Stromal cell of bone marrow (primary cell): ENCODE results near the gene KCNH5.
"Not testable (repeated sequence)": the region's sequence is repeated elsewhere in the genome, so short reads cannot be mapped to it uniquely, and the experiment has no call there.

Experiments used
- DNase-seq: peaks from one replicate; pipeline ENCODE4 v3.0.0-alpha.2; 2012; ENCODE audit warnings: low read depth

Gene KCNH5

GRCh38 chr14:62882967-62883366 is 162.3 kb downstream of the KCNH5 start:
- no peak for DNase-seq

GRCh38 chr14:62866376-62866775 is 178.9 kb downstream of the KCNH5 start:
- no peak for DNase-seq

- no peak for DNase-seq
Observed at GRCh38 chr14:62864588-62864987, 180.7 kb downstream of the KCNH5 start.

DNA sequence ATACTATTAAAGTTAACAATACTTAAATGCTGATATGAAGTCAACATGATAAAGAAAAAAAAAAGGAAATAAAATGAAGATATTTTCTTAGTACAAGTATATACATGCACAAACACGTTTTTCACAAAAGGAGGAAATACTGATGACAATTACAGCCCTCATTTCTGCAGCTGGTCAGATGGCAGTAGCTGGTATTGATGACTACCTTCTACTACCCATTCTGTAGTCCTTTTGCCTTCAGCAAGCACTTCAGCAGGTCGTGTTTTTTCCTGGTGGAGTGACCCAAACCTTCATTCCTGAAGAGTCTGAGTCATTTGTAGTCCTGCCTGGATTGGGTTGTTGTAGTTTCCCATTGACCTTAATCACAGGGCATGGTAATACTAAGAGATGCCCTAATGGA is 187.2 kb downstream of the KCNH5 start:
- DNase-seq: not testable (repeated sequence)

DNA sequence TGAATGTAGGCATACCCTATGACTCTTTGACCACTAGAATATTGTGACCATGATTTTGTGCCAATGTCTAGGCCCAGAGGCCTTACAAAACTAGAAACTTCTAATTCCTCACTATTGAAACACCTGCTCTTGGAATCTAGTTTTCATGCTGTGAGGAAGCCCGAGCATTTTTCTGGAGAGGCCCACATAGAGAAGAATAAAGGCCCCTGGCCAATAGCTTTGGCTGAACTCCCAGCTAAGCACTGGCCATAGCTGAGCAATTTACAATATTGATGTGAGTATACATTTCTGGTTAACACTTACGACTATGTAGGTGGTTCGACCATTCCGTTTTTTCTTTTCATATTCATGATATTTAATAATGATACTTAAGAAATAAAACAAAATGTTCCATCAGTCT is 190.3 kb downstream of the KCNH5 start:
- DNase-seq: no peak

- no peak for DNase-seq
Observed at GRCh38 chr14:62847168-62847567, 198.1 kb downstream of the KCNH5 start.

- DNase-seq: no peak
Observed at GRCh38 chr14:62844546-62844945, 200.7 kb downstream of the KCNH5 start.

DNA sequence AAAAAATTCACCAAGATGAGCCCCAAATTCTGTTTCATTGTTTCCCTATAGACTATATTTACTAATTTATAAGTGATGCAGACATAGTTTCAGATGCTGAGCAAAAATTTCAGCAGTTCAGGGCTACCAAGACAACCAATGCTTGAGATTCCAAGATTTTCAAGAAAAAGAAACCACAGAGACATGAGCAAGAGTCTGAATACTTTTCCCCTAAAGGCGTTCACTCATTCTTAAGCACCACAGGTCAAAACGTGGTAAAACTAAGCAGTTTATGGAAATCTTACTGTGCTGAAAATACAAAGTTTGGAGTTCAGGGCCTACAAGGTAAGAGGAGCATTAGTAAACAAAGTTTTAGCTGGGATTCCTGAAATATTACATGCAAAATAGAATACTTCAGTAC is 221.2 kb downstream of the KCNH5 start:
- no peak for DNase-seq

DNA sequence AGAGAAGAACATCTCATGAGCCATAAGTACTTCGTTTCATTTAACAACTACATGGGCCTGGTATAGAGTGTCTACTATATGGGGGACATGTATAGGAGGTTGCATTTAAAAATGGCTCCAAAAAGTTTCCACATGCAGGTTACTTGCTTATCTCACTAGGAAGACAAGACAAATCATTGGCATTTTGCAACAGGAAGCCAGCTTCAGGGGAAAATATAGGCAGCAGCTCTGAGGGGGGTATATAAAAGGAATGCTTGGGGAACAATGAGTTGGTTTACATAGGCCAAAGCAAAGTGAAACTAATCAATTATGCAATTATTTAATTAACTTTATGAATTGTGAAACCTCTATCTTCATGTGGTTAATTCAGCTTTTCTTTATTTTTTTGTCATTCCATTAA is 225.3 kb downstream of the KCNH5 start:
- no peak for DNase-seq

DNA sequence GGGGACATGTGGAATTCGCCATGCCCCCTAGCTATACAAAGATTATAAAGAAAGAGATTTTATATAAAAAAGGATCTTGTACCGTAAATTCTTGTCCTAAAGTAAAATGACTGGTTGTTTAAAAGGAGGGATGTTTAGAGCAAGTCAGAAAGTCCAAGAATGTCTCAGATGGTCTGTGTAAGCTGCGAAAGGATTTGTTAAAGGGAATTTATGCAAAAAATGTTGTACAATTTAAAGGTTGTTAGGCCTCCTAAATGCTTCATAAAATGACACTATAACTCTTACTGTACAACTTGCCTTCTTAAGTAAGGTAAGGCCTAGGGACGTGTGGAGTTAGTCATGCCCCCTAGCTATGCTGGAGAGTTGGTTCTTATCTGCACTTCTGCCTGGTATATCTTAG is 237.6 kb downstream of the KCNH5 start:
- DNase-seq: no peak

GRCh38 chr14:62800577-62800976 is 244.7 kb downstream of the KCNH5 start:
- no peak for DNase-seq

GRCh38 chr14:62796431-62796830 is 248.8 kb downstream of the KCNH5 start:
- DNase-seq: no peak

DNA sequence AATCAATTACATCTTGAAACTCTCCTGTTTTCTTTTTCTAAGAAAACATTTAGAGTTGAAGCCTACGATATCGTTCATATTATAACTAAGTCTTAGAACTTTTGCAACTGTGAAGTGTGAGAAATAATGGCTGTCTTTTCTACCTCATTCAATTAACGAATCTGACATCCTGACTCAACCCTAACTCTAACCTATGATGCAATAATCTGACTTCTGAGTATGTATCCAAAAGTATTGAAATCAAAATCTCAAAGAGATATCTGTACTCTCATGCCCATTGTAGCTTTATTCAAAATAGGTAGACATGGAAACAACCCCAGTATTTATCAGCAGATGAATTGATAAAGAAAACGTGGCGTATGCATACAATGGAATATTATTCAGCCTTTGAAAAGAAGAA is 252.7 kb downstream of the KCNH5 start:
- DNase-seq: no peak

DNA sequence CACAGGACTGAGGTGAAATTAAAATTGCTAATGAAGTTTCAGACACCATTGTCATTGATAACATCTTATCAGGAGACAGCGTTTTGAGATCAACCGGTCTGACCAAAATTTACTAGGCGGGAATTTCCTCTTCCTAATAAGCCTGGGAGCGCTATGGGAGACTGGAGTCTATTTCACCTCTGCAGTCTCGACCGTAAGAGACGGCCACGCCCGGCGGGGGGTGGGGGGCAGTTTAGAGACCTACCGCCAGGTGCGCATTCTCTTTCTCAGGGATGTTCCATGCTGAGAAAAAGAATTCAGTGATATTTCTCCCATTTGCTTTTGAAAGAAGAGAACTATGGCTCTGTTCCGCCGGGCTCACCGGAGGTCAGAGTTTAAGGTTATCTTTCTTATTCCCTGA is 263.9 kb downstream of the KCNH5 start:
- not testable (repeated sequence) for DNase-seq

DNA sequence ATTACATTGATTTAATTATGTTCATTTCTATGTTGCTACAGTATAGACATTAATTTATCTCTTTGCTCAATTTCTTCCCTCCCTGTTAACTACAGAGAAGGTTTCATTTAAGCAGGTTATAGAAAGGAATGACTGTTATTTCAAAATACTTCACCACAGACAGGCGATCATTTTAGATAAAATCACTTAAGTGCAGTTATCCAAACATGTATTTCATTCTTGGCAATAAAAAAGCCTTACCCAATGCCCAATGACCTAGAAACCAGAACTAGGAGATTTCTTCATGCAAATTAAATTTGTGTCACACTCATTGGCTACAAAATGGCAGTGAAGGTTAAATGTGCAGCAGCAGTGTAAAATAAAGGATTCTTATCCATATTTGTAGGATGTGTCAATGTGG is 266.4 kb downstream of the KCNH5 start:
- DNase-seq: no peak

DNA sequence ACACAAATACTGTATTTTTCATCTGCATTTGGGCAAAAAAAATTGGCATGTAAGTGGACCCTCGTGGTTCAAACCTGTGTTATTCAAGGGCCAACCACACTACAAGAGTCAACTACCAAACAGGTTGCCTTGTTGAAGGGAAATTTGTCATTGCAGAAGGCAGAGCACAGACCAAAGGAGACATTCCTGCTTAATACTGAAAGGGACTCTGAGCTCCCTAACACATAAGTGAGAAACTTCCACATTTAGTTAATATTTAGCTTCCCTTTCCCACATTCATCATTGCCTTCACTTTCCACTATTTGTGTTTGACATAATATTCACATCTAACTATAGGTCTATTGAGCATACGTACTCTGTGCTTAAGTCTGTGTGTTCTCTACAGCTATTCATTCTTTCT is 266.9 kb downstream of the KCNH5 start:
- no peak for DNase-seq

GRCh38 chr14:62777510-62777909 is 267.7 kb downstream of the KCNH5 start:
- DNase-seq: no peak

GRCh38 chr14:62776300-62776699 is 269.0 kb downstream of the KCNH5 start:
- DNase-seq: no peak

DNA sequence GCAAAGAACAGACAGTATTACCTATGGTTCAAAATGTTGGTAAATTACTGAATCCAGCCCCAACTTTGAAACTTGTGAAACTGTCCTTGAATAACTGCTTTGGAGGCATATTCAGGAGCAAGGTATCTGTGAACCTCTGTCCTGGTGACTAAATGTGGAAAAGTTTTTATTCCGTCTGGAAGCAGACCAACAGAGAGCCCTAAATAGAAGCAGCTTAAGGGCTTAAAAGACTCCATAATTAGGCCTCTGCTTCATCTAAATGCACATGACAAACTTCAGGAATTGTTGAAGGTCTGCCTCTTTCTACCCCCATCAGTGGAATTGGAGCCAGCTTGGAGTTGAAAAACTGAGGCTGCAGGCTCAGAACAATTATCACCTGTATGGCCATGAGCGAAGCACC is 276.5 kb downstream of the KCNH5 start:
- DNase-seq: no peak

- no peak for DNase-seq
Observed at GRCh38 chr14:62763951-62764350, 281.3 kb downstream of the KCNH5 start.

GRCh38 chr14:62759796-62760195 is 285.5 kb downstream of the KCNH5 start:
- DNase-seq: no peak

DNA sequence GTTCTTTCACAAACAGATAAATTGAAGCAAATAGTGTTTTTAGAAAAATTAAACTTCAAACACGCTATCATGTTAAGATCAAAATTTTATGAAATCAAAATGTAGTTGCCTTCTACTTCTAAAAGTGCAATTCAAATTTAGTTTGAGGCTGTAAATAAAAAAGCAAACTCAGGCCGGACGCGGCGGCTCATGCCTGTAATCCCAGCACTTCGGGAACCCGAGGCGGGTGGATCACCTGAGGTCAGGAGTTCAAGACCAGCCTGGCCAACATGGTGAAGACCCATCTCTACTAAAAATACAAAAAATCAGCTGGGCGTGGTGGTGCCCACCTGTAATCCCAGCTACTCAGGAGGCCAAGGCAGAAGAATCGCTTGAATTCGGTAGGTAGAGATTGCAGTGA is 298.4 kb downstream of the KCNH5 start:
- not testable (repeated sequence) for DNase-seq

GRCh38 chr14:62745496-62745895 is 299.8 kb downstream of the KCNH5 start:
- no peak for DNase-seq

DNA sequence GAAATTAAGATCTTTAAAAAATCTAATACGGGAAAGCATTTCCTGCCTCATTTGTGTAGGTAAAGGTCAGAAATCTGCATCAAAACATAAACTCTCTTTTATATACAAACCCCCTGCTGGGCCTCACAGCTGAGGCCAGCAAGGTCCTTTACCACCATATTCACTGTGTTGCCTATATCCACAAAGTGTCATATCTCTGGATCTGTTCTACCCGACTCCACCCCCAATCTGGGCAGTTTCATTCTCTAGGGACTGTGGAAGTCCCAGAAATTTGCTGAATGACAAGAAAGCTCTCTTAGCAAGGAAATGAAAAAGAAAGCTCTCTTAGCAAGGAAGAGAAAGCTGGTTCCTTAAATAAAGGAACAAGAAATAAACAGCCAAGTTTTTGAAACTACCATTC is 301.7 kb downstream of the KCNH5 start:
- DNase-seq: no peak

DNA sequence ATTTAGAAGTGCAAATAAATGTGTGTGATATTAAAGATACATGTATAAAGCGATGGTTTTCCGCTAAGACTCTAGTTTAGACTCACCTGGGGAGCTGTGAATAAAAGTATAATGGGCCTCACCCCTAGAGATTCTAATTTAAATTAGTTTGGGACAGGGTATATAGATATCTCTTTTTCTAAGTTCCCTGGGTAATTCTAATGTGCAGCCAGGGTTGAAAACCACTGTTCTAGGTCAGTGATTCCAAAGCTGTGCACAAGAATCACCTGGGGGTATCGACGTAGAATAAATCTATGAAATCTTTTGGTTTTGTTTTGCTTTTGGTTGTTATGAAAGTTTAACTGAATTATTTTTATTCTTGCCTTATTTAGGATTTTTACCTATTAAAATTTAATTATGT is 302.1 kb downstream of the KCNH5 start:
- no peak for DNase-seq
